Astrocyte (in vitro differentiated cells and primary cell): ENCODE measurements around the gene TINCR.

Experiments used
- EZH2 ChIP-seq: IDR thresholded peaks from 2 replicates; pipeline ENCODE4 v1.6.1; 2012; ENCODE audit warnings: mild to moderate bottlenecking, low read length, inconsistent platforms; ENCODE audit not compliant: insufficient read depth
- TF ChIP-seq, protein P1 (sequence below): IDR thresholded peaks from 2 replicates; pipeline ENCODE4 v1.5.1; 2011; ENCODE audit warnings: low read depth, mild to moderate bottlenecking, inconsistent platforms, low read length, moderate library complexity; ENCODE audit not compliant: insufficient read depth

DNA sequence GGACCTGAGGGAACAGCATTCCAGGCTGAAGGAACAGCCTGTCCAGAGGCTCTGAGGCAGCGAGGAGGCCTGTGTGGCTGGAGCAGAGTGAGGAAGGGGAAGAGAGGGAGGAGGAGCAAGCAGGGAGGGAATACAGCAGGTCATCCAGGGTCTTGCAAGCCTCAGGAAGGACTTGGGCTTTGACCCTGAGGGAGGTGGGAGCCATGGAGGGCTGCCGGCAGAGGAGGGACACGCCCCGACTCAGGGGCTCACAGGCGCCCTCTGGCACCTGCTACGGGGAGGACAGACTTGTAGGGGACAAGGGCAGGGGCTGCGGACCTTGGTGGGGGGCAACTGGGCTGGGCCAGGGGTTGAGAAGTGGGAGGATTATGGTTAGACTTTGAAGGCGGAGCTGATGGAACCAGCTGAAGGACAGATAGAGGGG is 4.7 kb downstream of the TINCR start:
- TF ChIP-seq EZH2 = no peak
- TF ChIP-seq, protein P1, sequence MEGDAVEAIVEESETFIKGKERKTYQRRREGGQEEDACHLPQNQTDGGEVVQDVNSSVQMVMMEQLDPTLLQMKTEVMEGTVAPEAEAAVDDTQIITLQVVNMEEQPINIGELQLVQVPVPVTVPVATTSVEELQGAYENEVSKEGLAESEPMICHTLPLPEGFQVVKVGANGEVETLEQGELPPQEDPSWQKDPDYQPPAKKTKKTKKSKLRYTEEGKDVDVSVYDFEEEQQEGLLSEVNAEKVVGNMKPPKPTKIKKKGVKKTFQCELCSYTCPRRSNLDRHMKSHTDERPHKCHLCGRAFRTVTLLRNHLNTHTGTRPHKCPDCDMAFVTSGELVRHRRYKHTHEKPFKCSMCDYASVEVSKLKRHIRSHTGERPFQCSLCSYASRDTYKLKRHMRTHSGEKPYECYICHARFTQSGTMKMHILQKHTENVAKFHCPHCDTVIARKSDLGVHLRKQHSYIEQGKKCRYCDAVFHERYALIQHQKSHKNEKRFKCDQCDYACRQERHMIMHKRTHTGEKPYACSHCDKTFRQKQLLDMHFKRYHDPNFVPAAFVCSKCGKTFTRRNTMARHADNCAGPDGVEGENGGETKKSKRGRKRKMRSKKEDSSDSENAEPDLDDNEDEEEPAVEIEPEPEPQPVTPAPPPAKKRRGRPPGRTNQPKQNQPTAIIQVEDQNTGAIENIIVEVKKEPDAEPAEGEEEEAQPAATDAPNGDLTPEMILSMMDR = no peak
